ACC112 (cell line): Measurements from ENCODE around the gene BLID.

Source experiments
- H2AFZ ChIP-seq: fragments of 200-600 bp; sonication (generic); one replicate; pipeline ENCODE4 v1.6.0; 2017; ENCODE audit warnings: antibody characterized with exemption, low read length; ENCODE audit not compliant: unreplicated experiment
- H3K27ac ChIP-seq: fragments of 200-600 bp; sonication (generic); 2 replicates; pipeline ENCODE4 v1.5.1; 2014; ENCODE audit warnings: low read depth, mild to moderate bottlenecking, antibody characterized with exemption, low read length, moderate library complexity
- H3K27me3 ChIP-seq: fragments of 200-600 bp; sonication (generic); 2 replicates; pipeline ENCODE4 v1.6.1; 2014; ENCODE audit warnings: mild to moderate bottlenecking, antibody characterized with exemption, low read length, moderate library complexity, mixed read lengths; ENCODE audit not compliant: insufficient read depth
- H3K36me3 ChIP-seq: fragments of 200-600 bp; sonication (generic); 2 replicates; pipeline ENCODE4 v1.6.1; 2016; ENCODE audit warnings: mild to moderate bottlenecking, antibody characterized with exemption, low read length, moderate library complexity, mixed read lengths; ENCODE audit not compliant: insufficient read depth
- H3K4me1 ChIP-seq: fragments of 200-600 bp; sonication (generic); one replicate; pipeline ENCODE4 v1.6.1; 2016; ENCODE audit warnings: low read length, mixed read lengths; ENCODE audit not compliant: insufficient read depth, unreplicated experiment, control insufficient read depth
- H3K4me3 ChIP-seq: fragments of 200-600 bp; sonication (generic); 2 replicates; pipeline ENCODE4 v1.5.1; 2014; ENCODE audit warnings: mild to moderate bottlenecking, low read depth, low read length
- H3K79me2 ChIP-seq: fragments of 200-600 bp; sonication (generic); one replicate; pipeline ENCODE4 v1.6.0; 2016; ENCODE audit warnings: low read length; ENCODE audit not compliant: control insufficient read depth, unreplicated experiment, insufficient read depth

The BLID gene

DNA sequence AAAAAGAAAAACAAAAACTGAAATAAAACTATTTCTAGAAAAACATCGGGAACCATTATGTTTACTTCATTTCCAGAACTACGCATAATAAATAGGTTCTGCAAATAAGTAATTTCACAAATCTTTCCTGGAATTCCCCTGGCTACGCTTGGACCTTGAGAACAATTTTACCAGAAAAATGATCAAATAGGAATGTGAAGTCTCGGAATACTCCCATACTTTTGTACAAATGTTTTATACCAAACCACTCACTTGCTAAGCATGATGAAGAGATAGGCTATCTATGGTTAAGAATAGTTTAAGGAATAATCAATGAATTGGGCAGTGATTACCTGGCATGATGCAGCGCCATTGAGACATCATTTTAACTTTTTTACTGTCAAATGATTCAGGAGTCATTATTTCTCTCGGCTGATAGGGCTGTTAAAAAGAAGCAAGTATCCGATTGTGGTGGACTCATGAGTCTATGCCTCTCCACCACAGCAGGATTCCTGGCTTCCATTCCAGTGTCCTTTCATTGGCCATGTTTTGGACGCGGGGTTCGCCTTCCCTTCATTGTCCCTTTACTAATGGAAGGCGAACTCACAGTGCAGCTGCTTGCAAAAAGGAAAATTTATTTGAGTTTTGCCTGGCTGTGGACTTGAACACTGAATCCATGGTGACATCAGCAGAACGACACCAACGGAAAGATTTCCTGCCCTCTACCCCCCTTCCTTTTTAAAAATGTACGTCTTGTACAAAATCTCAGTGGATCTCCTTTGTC, 39.9 kb upstream of the BLID start:
- peaks cover 98% of the 10 kb centered on the region for H3K79me2 ChIP-seq
- H3K36me3 ChIP-seq: peaks cover 61% of the 10 kb centered on the region
- H2AFZ ChIP-seq: no peak overlapping the region
- no peaks in the 10 kb centered on the region for H3K27me3 ChIP-seq
- H3K27ac ChIP-seq: peak overlapping the region; percentile 98
- peaks cover 94% of the 10 kb centered on the region for H3K4me1 ChIP-seq
- H3K4me3 ChIP-seq: peak overlapping the region; percentile 74

DNA sequence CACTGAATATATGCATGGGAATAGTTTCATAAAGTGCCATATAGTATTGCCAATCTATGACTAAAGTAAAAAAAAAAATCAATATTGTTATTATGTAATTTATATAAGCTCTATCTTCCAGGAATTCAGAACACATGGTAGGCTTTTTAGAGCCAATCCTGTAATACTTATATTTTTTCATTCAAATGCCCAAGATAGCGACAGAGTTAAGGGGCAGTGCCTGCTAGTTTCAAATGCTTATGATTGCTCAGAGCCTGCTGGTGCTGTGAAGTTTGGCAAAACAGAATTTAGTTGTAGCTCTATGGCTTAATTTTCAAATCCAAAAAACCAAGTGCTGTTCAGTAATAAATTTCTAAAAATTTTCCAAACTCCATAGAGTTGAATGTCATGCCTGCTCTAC, 39.0 kb upstream of the BLID start:
- H3K4me3 ChIP-seq: peak overlapping the region; percentile 74
- peaks cover 98% of the 10 kb centered on the region for H3K79me2 ChIP-seq
- H2AFZ ChIP-seq: no peak overlapping the region
- H3K27ac ChIP-seq: peak overlapping the region; percentile 98
- H3K27me3 ChIP-seq: no peaks in the 10 kb centered on the region
- H3K36me3 ChIP-seq: peaks cover 57% of the 10 kb centered on the region
- peaks cover 94% of the 10 kb centered on the region for H3K4me1 ChIP-seq

DNA sequence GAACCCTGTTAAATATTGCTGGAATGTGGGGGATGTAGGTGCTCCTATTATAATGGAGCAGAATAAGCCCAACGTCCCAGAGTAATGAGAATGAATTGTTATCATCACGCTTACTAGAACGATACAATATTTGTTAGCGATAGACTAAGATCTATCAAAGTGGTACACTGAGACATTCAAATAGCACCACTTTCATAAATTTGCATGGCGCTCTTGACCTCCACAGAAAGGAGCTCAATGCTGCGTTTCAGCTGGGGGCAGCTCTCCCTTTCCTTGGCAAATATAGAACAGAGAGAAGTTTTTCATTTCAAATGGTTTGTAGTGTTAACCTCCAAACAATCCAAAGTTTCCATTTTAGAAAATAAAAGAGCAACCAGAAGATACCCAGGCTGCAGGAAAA, 38.2 kb upstream of the BLID start:
- peaks cover 57% of the 10 kb centered on the region for H3K36me3 ChIP-seq
- H3K27ac ChIP-seq: peak overlapping the region; percentile 98
- H3K4me3 ChIP-seq: peak overlapping the region; percentile 46
- H3K79me2 ChIP-seq: peaks cover 97% of the 10 kb centered on the region
- H2AFZ ChIP-seq: no peak overlapping the region
- peaks cover 89% of the 10 kb centered on the region for H3K4me1 ChIP-seq
- no peaks in the 10 kb centered on the region for H3K27me3 ChIP-seq

DNA sequence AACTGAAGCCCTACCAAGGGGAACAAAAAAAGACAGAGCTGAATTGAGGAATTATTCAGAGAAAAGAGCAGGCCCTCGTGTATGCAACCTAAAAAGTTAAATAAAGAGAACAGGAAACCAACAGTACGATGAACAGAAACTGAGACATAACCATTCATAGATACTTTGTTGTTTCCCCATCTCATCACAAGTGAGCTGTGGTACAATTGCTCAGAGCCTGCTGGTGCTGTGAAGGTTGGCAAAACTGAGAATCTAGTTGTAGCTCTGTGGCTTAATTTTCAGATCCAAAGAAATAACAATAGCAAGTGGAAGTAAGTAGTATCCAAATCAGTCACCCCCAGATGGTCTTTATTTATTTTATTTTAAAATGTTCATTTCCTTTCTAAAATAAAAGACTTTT, 37.7 kb upstream of the BLID start:
- H3K27ac ChIP-seq: peak overlapping the region; percentile 98
- no peak overlapping the region for H2AFZ ChIP-seq
- H3K79me2 ChIP-seq: peaks cover 97% of the 10 kb centered on the region
- H3K4me3 ChIP-seq: peak overlapping the region; percentile 46; the same call in 1 of the 2 replicates
- H3K36me3 ChIP-seq: peaks cover 62% of the 10 kb centered on the region
- peaks cover 89% of the 10 kb centered on the region for H3K4me1 ChIP-seq
- H3K27me3 ChIP-seq: no peaks in the 10 kb centered on the region

DNA sequence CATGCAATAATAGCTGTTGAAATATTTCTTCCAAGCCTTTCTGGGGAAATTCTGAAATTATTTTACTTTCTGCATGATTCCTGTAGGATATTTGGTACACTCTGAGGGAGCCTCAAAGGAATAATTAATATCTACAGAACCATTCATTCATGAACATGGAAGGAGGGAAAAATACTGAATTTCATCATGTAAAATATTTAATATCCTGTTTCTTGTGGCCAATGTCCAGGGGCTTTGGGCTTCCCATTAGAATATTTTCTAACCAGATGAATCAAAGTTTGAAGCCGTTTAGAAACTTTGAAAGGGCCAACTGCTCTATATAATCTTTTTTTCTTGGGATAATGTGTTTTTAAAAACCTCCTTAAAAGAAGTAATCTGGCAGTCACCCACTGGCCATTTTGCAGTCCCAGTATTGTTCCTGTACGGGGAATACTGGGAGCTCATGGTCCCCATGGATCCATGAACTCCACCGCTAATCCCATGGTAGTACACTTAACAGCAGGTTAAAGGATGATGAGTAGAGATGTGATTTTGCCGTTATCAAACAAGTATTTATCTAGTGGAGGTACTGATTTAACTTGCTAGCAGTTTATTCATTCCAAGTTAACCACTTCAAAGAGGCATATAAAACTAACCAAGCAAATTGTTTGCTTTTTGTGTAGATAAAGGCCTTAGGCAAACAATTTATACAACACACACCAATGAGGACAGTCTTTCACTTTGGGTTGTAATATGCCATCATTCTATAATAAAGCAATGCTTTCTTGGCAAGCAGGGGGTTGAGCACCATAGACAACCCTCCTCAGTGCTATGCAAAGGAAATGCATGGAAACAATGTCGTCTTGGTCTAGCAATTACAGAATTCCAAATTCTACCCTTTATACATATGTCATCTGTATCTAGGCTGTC, 34.5 kb upstream of the BLID start:
- H3K4me3 ChIP-seq: peak overlapping the region; percentile 4; the same call in 1 of the 2 replicates
- peaks cover 91% of the 10 kb centered on the region for H3K4me1 ChIP-seq

DNA sequence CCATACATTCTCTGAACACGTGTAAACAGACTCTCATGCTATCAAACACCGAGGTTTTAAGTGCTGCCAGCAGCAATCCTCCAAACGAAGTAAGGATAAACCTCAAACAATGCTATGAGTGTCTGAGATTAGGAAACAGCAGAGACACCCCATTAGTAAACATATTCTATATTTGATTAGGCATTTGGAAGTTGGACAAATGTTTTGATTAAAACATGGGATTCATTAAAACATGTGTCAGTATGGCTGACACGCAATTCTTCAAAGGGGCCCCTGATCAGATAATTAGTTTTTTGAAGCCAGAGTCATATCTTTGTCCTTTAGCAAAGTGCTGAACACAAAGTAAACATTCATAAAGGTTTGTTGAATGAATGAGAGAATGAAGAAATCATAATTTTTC, 33.2 kb upstream of the BLID start:
- peak overlapping the region; percentile 98 for H3K27ac ChIP-seq
- H3K4me1 ChIP-seq: peaks cover 93% of the 10 kb centered on the region

More for the DNA sequence above, 34.5 kb upstream of the BLID start:
- H3K79me2 ChIP-seq: peaks cover 97% of the 10 kb centered on the region
- no peaks in the 10 kb centered on the region for H3K27me3 ChIP-seq
- H3K36me3 ChIP-seq: peaks cover 61% of the 10 kb centered on the region
- H2AFZ ChIP-seq: no peak overlapping the region
- peak overlapping the region; percentile 98 for H3K27ac ChIP-seq

DNA sequence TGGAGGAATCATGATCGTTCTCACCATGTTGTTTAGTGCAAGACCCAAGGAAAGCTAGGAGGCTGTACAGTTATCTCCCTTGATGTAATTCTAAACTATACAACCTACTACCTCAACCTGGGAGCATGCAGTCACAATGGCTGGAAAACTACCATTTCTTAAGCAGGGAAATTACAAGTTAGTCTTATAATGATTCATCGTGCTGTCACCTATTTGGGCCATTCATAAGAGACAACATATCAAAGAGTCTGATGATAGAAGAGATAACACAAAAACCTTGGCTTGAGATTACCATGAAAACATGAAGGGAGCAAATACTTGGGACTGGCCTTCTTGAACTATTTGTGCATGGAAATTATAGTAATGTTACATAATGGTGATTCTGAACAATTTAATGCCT, 30.5 kb upstream of the BLID start:
- Histone ChIP-seq H3K36me3 (peaks cover 64% of the 10 kb centered on the region), H2AFZ (no peak overlapping the region), H3K27me3 (no peaks in the 10 kb centered on the region), H3K4me1 (peaks cover 92% of the 10 kb centered on the region), H3K27ac (peak overlapping the region; percentile 98), H3K79me2 (peaks cover 96% of the 10 kb centered on the region), H3K4me3 (peak overlapping the region; percentile 32; the same call in 1 of the 2 replicates)

More for the DNA sequence above, 33.2 kb upstream of the BLID start:
- H3K27me3 ChIP-seq: no peaks in the 10 kb centered on the region
- no peak overlapping the region for H2AFZ ChIP-seq
- H3K36me3 ChIP-seq: peaks cover 62% of the 10 kb centered on the region
- H3K79me2 ChIP-seq: peaks cover 97% of the 10 kb centered on the region
- no peak overlapping the region for H3K4me3 ChIP-seq

DNA sequence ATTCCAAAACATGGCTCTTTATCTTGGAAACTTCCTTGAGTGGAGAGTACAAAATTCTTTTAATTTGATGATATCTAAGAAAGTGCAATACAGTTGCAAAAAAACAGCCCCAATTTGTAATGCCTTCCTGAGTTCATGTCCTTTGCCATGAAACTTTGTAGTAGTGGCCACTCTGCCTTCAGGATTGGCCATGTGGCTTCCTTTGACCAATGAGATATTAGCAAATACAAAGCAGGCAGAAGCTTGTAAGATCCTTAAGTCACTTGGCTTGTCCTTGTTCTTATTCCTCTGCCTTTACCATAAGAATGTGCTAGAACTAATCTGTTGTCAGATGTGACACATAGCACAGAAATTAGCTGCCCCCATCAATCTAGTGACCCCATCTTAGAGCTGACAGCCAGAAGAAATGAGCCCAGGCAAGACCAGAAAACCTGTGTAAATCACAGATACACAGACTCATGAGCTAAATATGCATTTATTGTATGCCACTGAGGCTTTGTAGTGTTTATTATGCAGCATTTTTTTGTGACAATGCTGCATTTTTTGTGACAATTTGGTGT, 29.8 kb upstream of the BLID start:
- Histone ChIP-seq H3K27ac (peak overlapping the region; percentile 98), H3K4me1 (peaks cover 92% of the 10 kb centered on the region), H3K27me3 (no peaks in the 10 kb centered on the region), H3K79me2 (peaks cover 94% of the 10 kb centered on the region), H3K4me3 (peak overlapping the region; percentile 32; the same call in 1 of the 2 replicates), H2AFZ (no peak overlapping the region), H3K36me3 (peaks cover 65% of the 10 kb centered on the region)

DNA sequence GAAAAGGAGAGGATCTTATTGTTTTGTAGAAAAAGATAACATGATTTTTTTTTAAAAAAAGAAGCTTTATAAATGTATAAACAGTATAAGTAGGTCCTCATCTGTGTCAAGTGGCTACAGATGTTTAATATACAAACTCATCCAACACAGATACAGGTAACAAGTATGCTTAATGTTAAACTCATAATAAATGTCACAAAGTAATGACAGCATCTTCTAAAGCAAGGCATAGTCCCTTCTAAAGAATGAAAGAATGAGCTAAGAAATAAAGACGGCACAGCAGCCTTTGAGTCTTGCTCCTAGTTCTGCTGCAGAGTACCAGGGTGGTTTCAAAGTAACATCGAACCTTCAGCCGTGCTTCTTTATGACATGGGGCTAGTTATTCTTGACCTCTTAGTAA, 28.7 kb upstream of the BLID start:
- no peaks in the 10 kb centered on the region for H3K27me3 ChIP-seq
- no peak overlapping the region for H2AFZ ChIP-seq
- peaks cover 93% of the 10 kb centered on the region for H3K4me1 ChIP-seq
- peaks cover 64% of the 10 kb centered on the region for H3K36me3 ChIP-seq
- no peak overlapping the region for H3K4me3 ChIP-seq
- peak overlapping the region; percentile 98 for H3K27ac ChIP-seq
- H3K79me2 ChIP-seq: peaks cover 89% of the 10 kb centered on the region

DNA sequence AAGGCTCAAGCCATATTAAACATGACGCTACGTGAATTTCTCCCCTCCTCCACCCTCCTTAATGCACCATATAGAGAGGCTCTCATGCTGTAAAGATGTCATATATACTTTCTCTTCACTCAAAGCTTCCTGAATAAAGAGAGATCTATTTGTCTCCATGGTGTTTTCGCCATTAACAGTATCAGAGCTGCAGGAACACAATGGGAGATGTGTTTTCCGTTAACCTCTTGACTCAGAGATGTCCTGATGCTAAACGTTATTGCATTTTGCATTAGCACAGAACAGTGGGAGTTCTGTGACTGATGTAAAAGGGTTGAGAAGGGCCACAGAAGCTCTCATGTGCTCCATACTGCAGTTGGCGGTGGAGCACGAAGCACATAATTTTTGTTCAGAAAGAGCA, 25.7 kb upstream of the BLID start:
- Histone ChIP-seq H2AFZ (no peak overlapping the region), H3K4me1 (peaks cover 93% of the 10 kb centered on the region), H3K27me3 (no peaks in the 10 kb centered on the region), H3K27ac (peak overlapping the region; percentile 97), H3K79me2 (peaks cover 75% of the 10 kb centered on the region), H3K4me3 (no peak overlapping the region; the same call in 1 of the 2 replicates), H3K36me3 (peaks cover 48% of the 10 kb centered on the region)
